CD4-positive, alpha-beta T cell (primary cell): ENCODE results near the gene RPUSD3. TPM values are rescaled to one million over a fixed set of nuclear protein-coding genes. Genes with fewer than 3 reads are reported as not detected.
A peak's percentile ranks its signal among the peaks of the same experiment; 100 is the strongest.

Experiments used
- ATAC-seq: fragments of 200-7000 bp; cut with Tn5 transposase; one replicate; pipeline ENCODE4 v1.10.0; 2022; ENCODE audit warnings: mild to moderate bottlenecking; ENCODE audit not compliant: poor library complexity
- CTCF ChIA-PET: fragments of 350-600 bp; sonication (Branson Sonifier 250); formaldehyde crosslinking; loops from one replicate; lab custom pipeline; 2021; ENCODE audit warnings: antibody characterized with exemption, inconsistent platforms; lab: Charles Lee
- POLR2A ChIA-PET: fragments of 350-600 bp; sonication (Branson Sonifier 250); formaldehyde crosslinking; loops from one replicate; lab custom pipeline; 2021; ENCODE audit warnings: antibody characterized with exemption, inconsistent platforms; lab: Charles Lee
- DNase-seq, 14 experiments: peaks; one replicate each; pipeline ENCODE4 v3.0.0-alpha.2; 2013 to 2020; ENCODE audit warnings: mixed read lengths in 2 of 14
- H3K27ac ChIP-seq, 2 donors: one replicate each; pipeline versions ENCODE4 v1.5.1 to v1.7.0; 2013; ENCODE audit warnings: low read length in 2 of 2, low read depth in 1 of 2, mild to moderate bottlenecking in 1 of 2
- H3K27me3 ChIP-seq, 2 experiments: 1 replicate in 1 of 2; 2 replicates in 1 of 2; pipeline versions ENCODE4 v1.6.1 to v1.7.0; 2013; ENCODE audit warnings: low read length in 2 of 2, control low read depth in 1 of 2, mild to moderate bottlenecking in 1 of 2, moderate library complexity in 1 of 2; ENCODE audit not compliant: insufficient read depth in 2 of 2, control insufficient read depth in 1 of 2
- H3K36me3 ChIP-seq: one replicate; pipeline ENCODE4 v1.6.1; 2013; ENCODE audit warnings: low read length, control low read depth; ENCODE audit not compliant: insufficient read depth
- H3K4me1 ChIP-seq: one replicate; pipeline ENCODE4 v1.6.1; 2013; ENCODE audit warnings: low read length, control low read depth; ENCODE audit not compliant: insufficient read depth
- H3K4me3 ChIP-seq: one replicate; pipeline ENCODE4 v1.5.1; 2013; ENCODE audit warnings: mild to moderate bottlenecking, low read length, moderate library complexity
- H3K9me3 ChIP-seq, 2 experiments: 1 replicate in 1 of 2; 2 replicates in 1 of 2; pipeline versions ENCODE4 v1.6.1 to v1.7.0; 2013; ENCODE audit warnings: low read length in 2 of 2, mild to moderate bottlenecking in 2 of 2, control low read depth in 1 of 2, moderate library complexity in 1 of 2; ENCODE audit not compliant: control insufficient read depth in 1 of 2, insufficient read depth in 1 of 2
- H3K27ac Mint-ChIP-seq: one replicate; pipeline ENCODE4 v1.8.0; 2020; ENCODE audit warnings: mixed read lengths
- H3K27me3 Mint-ChIP-seq: one replicate; pipeline ENCODE4 v1.8.0; 2021; ENCODE audit warnings: mixed read lengths
- H3K36me3 Mint-ChIP-seq: one replicate; pipeline ENCODE4 v1.8.0; 2021; ENCODE audit warnings: low read depth, mixed read lengths
- H3K4me1 Mint-ChIP-seq: one replicate; pipeline ENCODE4 v1.8.0; 2021; ENCODE audit warnings: low read depth, mixed read lengths
- H3K4me3 Mint-ChIP-seq: one replicate; pipeline ENCODE4 v1.8.0; 2020; ENCODE audit warnings: mild to moderate bottlenecking, mixed read lengths
- H3K9me3 Mint-ChIP-seq: one replicate; pipeline ENCODE4 v1.8.0; 2020; ENCODE audit warnings: mixed read lengths
- CTCF ChIP-seq: fragments of 200-600 bp; IDR thresholded peaks from one replicate; pipeline ENCODE4 v1.8.0; 2022; ENCODE audit warnings: antibody characterized with exemption, mild to moderate bottlenecking
- intact Hi-C, 2 experiments: fragments of 100-400 bp; cut with DNase I in 1 of 2; cut with micrococcal nuclease in 1 of 2; formaldehyde crosslinking; loops; one replicate each; pipeline versions ENCODE4 v1.15.1 to v1.9.0; 2023 to 2025; cut with DNase I, micrococcal nuclease
- total RNA-seq, 174 experiments: library from RNA in 2 of 174; stranded (reverse) in 2 of 174; gene quantifications; one replicate each; pipeline ENCODE4 v1.2.3 and lab custom pipeline; 2021 to 2026

Gene RPUSD3
- total RNA-seq, 2 experiments from 2014 or later: 7.9 to 8.1 TPM

GRCh38 chr3:9792405-9793160, 51.2 kb downstream of the RPUSD3 start, which contains the start of the genes ARPC4 and TADA3:
Gene ARPC4 (plus strand): TSS chr3:9793082. CDS start chr3:9793122, 40 bp downstream.
Gene TADA3 (minus strand): TSS chr3:9792473. CDS start chr3:9791466, 1,007 bp downstream.
- POLR2A ChIA-PET: interaction anchor here (0.8 to 2.7 kb wide), 34 partner anchors 11 to 528 kb away, joined by 3 to 64 read pairs (median 5); partner anchors contain the start of genes BRPF1, CAMK1, CRELD1 and EMC3
- Histone ChIP-seq H3K9me3 (no peaks in the 10 kb centered on the region), H3K27ac (peak within 1 kb of the TSS; percentile 95 to 98), H3K36me3 (peaks cover 56% of the 10 kb centered on the region), H3K4me1 (peaks cover 64% of the 10 kb centered on the region), H3K4me3 (peak within 1 kb of the TSS; percentile 99), H3K27me3 (no peaks in the 10 kb centered on the region)
- peak; percentile 85 for ATAC-seq
- peaks cover 73% of the 10 kb centered on the region for H3K36me3 Mint-ChIP-seq
- intact Hi-C loops: loop anchor here (1.0 to 10.0 kb wide), 11 partner anchors 16 to 530 kb away; partner anchors contain the start of genes BRPF1 (in 2 of the 2), MTMR14 (in 2 of the 2), EMC3 (in 1 of the 2) and RPUSD3 (in 1 of the 2)
- peak; percentile 82 to 96 (median 88) for DNase-seq
- CTCF ChIA-PET: interaction anchor here (0.6 to 1.5 kb wide), 5 partner anchors 16 to 140 kb away, joined by 4 to 8 read pairs (median 6); partner anchors contain the start of genes CRELD1 and OGG1
- H3K27me3 Mint-ChIP-seq: no peaks in the 10 kb centered on the region
- H3K9me3 Mint-ChIP-seq: no peaks in the 10 kb centered on the region
- peak within 1 kb of the TSS; percentile 99 for H3K4me3 Mint-ChIP-seq
- peaks cover 76% of the 10 kb centered on the region for H3K4me1 Mint-ChIP-seq
- H3K27ac Mint-ChIP-seq: peak within 1 kb of the TSS; percentile 99
- no peak for TF ChIP-seq CTCF

- H3K4me1 ChIP-seq: peaks cover 63% of the 10 kb centered on the region
- peak overlapping the region; percentile 99 for H3K4me3 Mint-ChIP-seq
- ChIA-PET POLR2A (interaction anchor here (0.9 to 2.7 kb wide), 22 partner anchors 11 to 529 kb away, joined by 3 to 64 read pairs (median 7); partner anchors contain the start of genes BRPF1, CAMK1, CRELD1 and EMC3), CTCF (interaction anchor here (1.2 to 1.3 kb wide), 2 partner anchors 65 to 141 kb away, joined by 6 read pairs; partner anchors contain the start of gene CRELD1)
- peak overlapping the region; percentile 99 for H3K4me3 ChIP-seq
- no peak for TF ChIP-seq CTCF
- peaks cover 73% of the 10 kb centered on the region for H3K36me3 Mint-ChIP-seq
- H3K27me3 ChIP-seq: no peaks in the 10 kb centered on the region
- peaks cover 74% of the 10 kb centered on the region for H3K4me1 Mint-ChIP-seq
- intact Hi-C loops: loop anchor here (1.0 to 10.0 kb wide), 9 partner anchors 17 to 530 kb away; partner anchors contain the start of genes BRPF1 (in 2 of the 2), EMC3 (in 1 of the 2), MTMR14 (in 1 of the 2) and RPUSD3 (in 1 of the 2)
- no peaks in the 10 kb centered on the region for H3K27me3 Mint-ChIP-seq
- DNase-seq (no peak), ATAC-seq (no peak)
- peak overlapping the region; percentile 99 for H3K27ac Mint-ChIP-seq
- H3K36me3 ChIP-seq: peaks cover 56% of the 10 kb centered on the region
- H3K9me3 Mint-ChIP-seq: no peaks in the 10 kb centered on the region
- H3K9me3 ChIP-seq: no peaks in the 10 kb centered on the region
- peak overlapping the region; percentile 95 to 98 for H3K27ac ChIP-seq
Observed at GRCh38 chr3:9791790-9792404, 51.9 kb downstream of the RPUSD3 start.

GRCh38 chr3:9791127-9791526, 52.7 kb downstream of the RPUSD3 start:
- intact Hi-C loops: loop anchor here (5.0 to 10.0 kb wide), 5 partner anchors 51 to 531 kb away; partner anchors contain the start of genes BRPF1 (in 1 of the 2), EMC3 (in 1 of the 2), RPUSD3 (in 1 of the 2) and SEC13 (in 1 of the 2)
- no peaks in the 10 kb centered on the region for H3K9me3 Mint-ChIP-seq
- no peak for TF ChIP-seq CTCF
- peaks cover 76% of the 10 kb centered on the region for H3K36me3 Mint-ChIP-seq
- H3K27me3 Mint-ChIP-seq: no peaks in the 10 kb centered on the region
- peaks cover 75% of the 10 kb centered on the region for H3K4me1 Mint-ChIP-seq
- H3K9me3 ChIP-seq: no peaks in the 10 kb centered on the region
- H3K4me3 ChIP-seq: peak overlapping the region; percentile 99
- H3K27ac ChIP-seq: no peak overlapping the region
- H3K4me1 ChIP-seq: peaks cover 60% of the 10 kb centered on the region
- ATAC-seq (no peak), DNase-seq (no peak)
- H3K27ac Mint-ChIP-seq: peak overlapping the region; percentile 99
- peak overlapping the region; percentile 99 for H3K4me3 Mint-ChIP-seq
- peaks cover 58% of the 10 kb centered on the region for H3K36me3 ChIP-seq
- POLR2A ChIA-PET: interaction anchor here (0.5 to 2.7 kb wide), 4 partner anchors 26 to 460 kb away, joined by 3 to 26 read pairs (median 4); partner anchors contain the start of gene JAGN1
- CTCF ChIA-PET: interaction anchor here (1.1 kb wide), 1 partner anchor 41 kb away, joined by 3 read pairs; the partner anchor contains the start of gene OGG1
- H3K27me3 ChIP-seq: no peaks in the 10 kb centered on the region
